Dendritic cell treated with granulocyte-macrophage colony-stimulating factor and Interleukin-4, amounts not matched to agents 40 ng/mL and 50 ng/mL, for 4 days (primary cell): ENCODE results near the gene COA8.
"Not testable (repeated sequence)": the region's sequence is repeated elsewhere in the genome, so short reads cannot be mapped to it uniquely, and the experiment has no call there.

ENCODE experiments used
- H3K27ac Mint-ChIP-seq: one replicate; pipeline ENCODE4 v1.8.0; 2022; ENCODE audit warnings: mild to moderate bottlenecking, mixed read lengths
- H3K27me3 Mint-ChIP-seq: one replicate; pipeline ENCODE4 v1.8.0; 2022; ENCODE audit warnings: mild to moderate bottlenecking, mixed read lengths
- H3K36me3 Mint-ChIP-seq: one replicate; pipeline ENCODE4 v1.8.0; 2022; ENCODE audit warnings: low read depth, mixed read lengths
- H3K4me1 Mint-ChIP-seq: one replicate; pipeline ENCODE4 v1.8.0; 2022; ENCODE audit warnings: low read depth, mixed read lengths
- H3K4me3 Mint-ChIP-seq: one replicate; pipeline ENCODE4 v1.8.0; 2022; ENCODE audit warnings: mild to moderate bottlenecking, moderate library complexity, mixed read lengths
- H3K9me3 Mint-ChIP-seq: one replicate; pipeline ENCODE4 v1.8.0; 2022; ENCODE audit warnings: mixed read lengths
- intact Hi-C: fragments of 100-400 bp; cut with micrococcal nuclease; formaldehyde crosslinking; loops from one replicate; pipeline ENCODE4 v1.15.0; 2022

The COA8 gene

DNA sequence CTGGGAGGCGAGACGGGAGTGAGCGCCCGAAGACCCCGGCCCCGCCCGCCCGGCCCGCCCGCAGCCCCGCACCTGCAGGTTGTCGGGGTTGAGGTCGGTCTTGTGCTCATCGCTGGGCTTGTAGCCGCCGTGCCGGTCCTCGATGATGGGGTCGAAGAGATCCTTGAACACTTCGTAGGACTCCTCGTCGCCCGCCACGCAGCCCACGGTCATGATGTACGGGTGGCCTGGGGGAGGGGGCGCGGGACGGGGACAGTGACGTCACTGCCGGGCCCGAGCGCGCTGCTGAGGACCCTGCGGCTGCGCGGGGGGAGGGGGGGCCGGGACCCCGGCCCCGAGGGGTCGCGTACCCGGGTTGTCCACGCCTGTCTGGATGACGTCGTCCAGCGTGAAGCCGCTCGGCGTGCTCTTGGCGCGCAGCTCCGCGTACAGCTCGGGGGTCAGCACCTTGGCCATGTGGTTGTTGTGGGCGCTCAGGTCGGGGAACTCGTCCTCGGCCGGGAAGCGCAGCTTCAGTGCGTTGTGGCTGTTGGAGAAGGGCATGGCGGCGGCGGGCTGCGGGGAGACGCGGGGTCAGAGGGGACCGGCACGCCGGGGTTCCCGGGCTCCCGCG, 40.7 kb upstream of the COA8 start:
- intact Hi-C loops, result loop anchor here (1.0 kb wide), 1 partner anchor 7 kb away; the partner anchor contains the start of gene TRMT61A
- H3K4me1 Mint-ChIP-seq, result peaks cover 59% of the 10 kb centered on the region
- peaks cover 24% of the 10 kb centered on the region for H3K36me3 Mint-ChIP-seq
- H3K27ac Mint-ChIP-seq, result no peak overlapping the region
- no peaks in the 10 kb centered on the region for H3K9me3 Mint-ChIP-seq
- H3K27me3 Mint-ChIP-seq, result peaks cover 25% of the 10 kb centered on the region
- peak overlapping the region; percentile 69 for H3K4me3 Mint-ChIP-seq

DNA sequence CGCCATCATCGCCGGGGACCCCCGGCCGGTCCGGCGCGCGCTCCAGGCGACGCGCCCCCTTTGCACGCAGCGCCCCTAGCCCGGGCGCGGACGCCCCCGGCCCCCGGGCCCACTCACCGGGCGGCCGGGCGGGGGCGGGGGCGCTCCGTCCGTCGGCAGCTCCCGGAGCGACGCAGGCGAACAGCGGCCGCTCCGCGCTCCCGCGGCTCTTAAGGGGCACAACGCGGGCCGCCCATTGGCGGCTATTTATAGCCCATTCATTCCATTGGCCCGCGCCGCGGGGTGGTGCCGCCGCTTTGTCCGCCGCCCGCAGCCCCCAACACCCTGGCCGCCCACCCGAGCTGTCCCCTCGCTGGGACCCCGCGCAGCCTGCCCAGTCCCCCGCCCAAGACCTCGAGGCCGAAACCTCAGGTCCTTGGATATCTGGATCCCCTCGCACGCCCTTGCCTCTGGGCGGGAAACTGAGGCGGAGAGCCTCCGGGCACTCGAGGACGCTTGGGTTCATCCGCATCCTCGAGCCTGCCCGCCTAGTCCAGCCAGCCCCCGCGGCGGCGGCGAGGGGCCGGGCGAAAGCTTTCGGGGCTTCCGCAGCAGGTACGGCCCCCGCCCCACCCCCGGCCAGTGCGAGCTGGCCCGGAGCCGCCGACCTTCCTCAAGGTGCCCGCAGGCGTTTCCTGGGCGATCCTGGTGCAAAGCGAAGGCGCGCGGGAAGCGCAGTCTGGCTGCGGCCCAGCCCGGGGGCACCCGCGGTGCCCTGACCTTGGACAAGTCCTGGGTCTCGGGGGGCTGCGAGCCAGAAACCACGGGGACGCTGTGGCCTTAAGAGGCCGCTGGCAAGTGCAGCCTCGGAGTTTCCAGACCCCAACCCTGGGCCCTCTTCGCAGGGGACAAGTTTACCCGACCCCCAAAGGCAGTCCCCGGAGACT, 39.8 kb upstream of the COA8 start, which contains the start of gene CKB:
CKB (minus strand) TSS at position 182 of the 926 bp plus-strand sequence. CDS start 337 bp downstream, outside the sequence.
- H3K4me1 Mint-ChIP-seq, result peaks cover 68% of the 10 kb centered on the region
- H3K36me3 Mint-ChIP-seq, result peaks cover 24% of the 10 kb centered on the region
- H3K4me3 Mint-ChIP-seq, result peak within 1 kb of the TSS; percentile 69
- intact Hi-C loops, result no loop called here
- H3K27ac Mint-ChIP-seq, result no peak within 1 kb of the TSS
- H3K27me3 Mint-ChIP-seq, result peaks cover 25% of the 10 kb centered on the region
- no peaks in the 10 kb centered on the region for H3K9me3 Mint-ChIP-seq

DNA sequence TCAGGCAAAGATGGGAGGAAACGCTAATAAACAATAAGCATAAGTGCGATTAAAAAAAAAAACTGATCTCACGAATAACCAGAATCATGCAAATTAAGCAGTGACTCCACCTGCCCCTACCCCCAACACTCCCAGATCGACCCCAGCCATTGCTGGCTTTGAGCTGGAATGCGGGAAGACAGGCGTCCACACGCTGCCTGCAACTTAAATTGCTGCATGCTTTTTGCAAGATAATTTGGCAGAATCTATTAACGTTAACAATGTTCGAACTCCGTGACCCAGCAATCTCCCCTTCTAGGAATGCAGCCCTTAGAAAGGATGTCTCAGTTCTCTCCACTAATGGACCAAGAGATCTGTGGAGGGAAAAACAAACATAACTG, 39.2 kb upstream of the COA8 start:
- peaks cover 24% of the 10 kb centered on the region for H3K36me3 Mint-ChIP-seq
- intact Hi-C loops, result no loop called here
- peaks cover 25% of the 10 kb centered on the region for H3K27me3 Mint-ChIP-seq
- peak overlapping the region; percentile 54 for H3K4me3 Mint-ChIP-seq
- no peaks in the 10 kb centered on the region for H3K9me3 Mint-ChIP-seq
- peaks cover 72% of the 10 kb centered on the region for H3K4me1 Mint-ChIP-seq
- no peak overlapping the region for H3K27ac Mint-ChIP-seq

- H3K4me3 Mint-ChIP-seq, result no peak overlapping the region
- peaks cover 65% of the 10 kb centered on the region for H3K4me1 Mint-ChIP-seq
- no peak overlapping the region for H3K27ac Mint-ChIP-seq
- H3K9me3 Mint-ChIP-seq, result no peaks in the 10 kb centered on the region
- peaks cover 18% of the 10 kb centered on the region for H3K36me3 Mint-ChIP-seq
- intact Hi-C loops, result no loop called here
- peaks cover 25% of the 10 kb centered on the region for H3K27me3 Mint-ChIP-seq
These were observed 38.5 kb upstream of the COA8 start for GRCh38 chr14:103524002-103524935.

GRCh38 chr14:103525430-103526246, 37.1 kb upstream of the COA8 start:
- Mint-ChIP-seq H3K4me1 (peaks cover 67% of the 10 kb centered on the region), H3K36me3 (peaks cover 18% of the 10 kb centered on the region), H3K27me3 (peaks cover 25% of the 10 kb centered on the region), H3K4me3 (peak overlapping the region; percentile 37), H3K27ac (peak overlapping the region; percentile 16)
- H3K9me3 Mint-ChIP-seq, result not testable (repeated sequence)
- intact Hi-C loops, result loop anchor here (5.0 kb wide), 1 partner anchor 37 kb away; the partner anchor contains the start of genes BAG5 and COA8

- H3K27ac Mint-ChIP-seq, result peak overlapping the region; percentile 85
- H3K27me3 Mint-ChIP-seq, result peaks cover 25% of the 10 kb centered on the region
- peaks cover 74% of the 10 kb centered on the region for H3K4me1 Mint-ChIP-seq
- intact Hi-C loops, result loop anchor here (5.0 kb wide), 1 partner anchor 36 kb away; the partner anchor contains the start of genes BAG5 and COA8
- H3K4me3 Mint-ChIP-seq, result peak overlapping the region; percentile 51
- H3K36me3 Mint-ChIP-seq, result peaks cover 25% of the 10 kb centered on the region
- H3K9me3 Mint-ChIP-seq, result no peaks in the 10 kb centered on the region
These were observed 36.4 kb upstream of the COA8 start for GRCh38 chr14:103526247-103526913.

DNA sequence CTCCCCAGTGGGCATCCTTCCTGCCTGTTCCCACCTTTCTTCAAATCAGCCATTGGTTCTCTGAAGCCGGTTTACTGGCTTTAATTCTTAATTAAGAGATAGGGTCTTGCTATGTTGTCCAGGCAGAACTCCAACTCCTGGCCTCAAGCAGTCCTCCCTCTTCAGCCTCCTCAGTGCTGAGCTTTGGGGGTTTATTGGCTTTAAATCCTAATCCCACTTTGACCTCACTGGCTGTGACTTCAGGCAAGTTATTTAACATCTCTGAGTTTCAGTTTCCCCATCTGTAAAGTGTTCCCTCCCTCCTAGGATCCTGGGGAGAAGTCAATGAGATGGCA, 35.9 kb upstream of the COA8 start:
- intact Hi-C loops, result loop anchor here (5.0 kb wide), 1 partner anchor 35 kb away; the partner anchor contains the start of genes BAG5 and COA8

DNA sequence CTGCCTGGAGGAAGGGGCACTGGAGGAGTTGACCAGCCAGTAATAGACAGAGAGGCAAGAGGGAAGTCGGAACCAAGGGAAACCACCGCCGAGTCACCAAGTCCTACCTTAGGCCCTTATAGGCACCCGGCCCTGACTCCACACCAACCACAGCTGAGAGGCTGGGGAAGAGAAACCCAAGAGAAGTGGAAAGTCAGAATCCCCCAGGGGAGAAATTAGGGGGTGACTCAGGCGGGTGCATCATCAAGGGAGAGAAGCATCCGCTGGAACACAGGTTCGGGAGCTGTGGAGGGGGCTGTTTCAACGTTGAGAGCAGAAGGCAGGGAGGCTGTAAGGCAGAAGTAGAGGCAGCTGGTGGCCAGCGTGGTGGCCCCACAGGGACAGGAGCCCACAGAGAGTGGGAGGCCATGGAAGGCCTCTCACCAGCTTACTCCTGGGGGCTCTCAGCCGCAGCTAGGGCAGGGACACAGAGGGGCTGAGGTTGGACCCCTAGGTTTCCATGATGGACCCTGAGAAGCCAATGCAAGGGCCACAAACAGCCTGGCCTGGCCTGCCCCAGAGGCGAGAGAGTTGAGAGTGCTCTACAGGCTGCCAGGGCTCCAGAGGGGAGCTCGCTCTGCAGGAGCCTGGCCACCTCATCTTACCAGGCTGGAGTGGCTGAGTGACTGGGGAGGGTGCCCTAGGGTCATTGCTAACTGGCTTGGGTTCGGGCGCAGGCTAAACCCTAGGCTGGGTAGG, 35.2 kb upstream of the COA8 start:
- H3K27me3 Mint-ChIP-seq, result peaks cover 23% of the 10 kb centered on the region
- peak overlapping the region; percentile 97 for H3K4me3 Mint-ChIP-seq
- no peaks in the 10 kb centered on the region for H3K9me3 Mint-ChIP-seq
- H3K27ac Mint-ChIP-seq, result peak overlapping the region; percentile 85
- peaks cover 86% of the 10 kb centered on the region for H3K4me1 Mint-ChIP-seq
- intact Hi-C loops, result loop anchor here (5.0 kb wide), 1 partner anchor 35 kb away; the partner anchor contains the start of genes BAG5 and COA8
- peaks cover 37% of the 10 kb centered on the region for H3K36me3 Mint-ChIP-seq

More for the DNA sequence above, 35.9 kb upstream of the COA8 start:
- Mint-ChIP-seq H3K4me3 (peak overlapping the region; percentile 97), H3K27ac (peak overlapping the region; percentile 85), H3K36me3 (peaks cover 30% of the 10 kb centered on the region), H3K9me3 (no peaks in the 10 kb centered on the region), H3K27me3 (peaks cover 25% of the 10 kb centered on the region), H3K4me1 (peaks cover 79% of the 10 kb centered on the region)

GRCh38 chr14:103528146-103528586, 34.6 kb upstream of the COA8 start:
- Mint-ChIP-seq H3K27ac (peak overlapping the region; percentile 85), H3K4me1 (peaks cover 91% of the 10 kb centered on the region), H3K9me3 (no peaks in the 10 kb centered on the region), H3K4me3 (peak overlapping the region; percentile 97), H3K36me3 (peaks cover 42% of the 10 kb centered on the region), H3K27me3 (peaks cover 18% of the 10 kb centered on the region)
- intact Hi-C loops, result loop anchor here (5.0 kb wide), 1 partner anchor 34 kb away; the partner anchor contains the start of genes BAG5 and COA8

- H3K4me3 Mint-ChIP-seq, result peak within 1 kb of the TSS; percentile 97
- no peaks in the 10 kb centered on the region for H3K9me3 Mint-ChIP-seq
- H3K36me3 Mint-ChIP-seq, result peaks cover 43% of the 10 kb centered on the region
- peak within 1 kb of the TSS; percentile 85 for H3K27ac Mint-ChIP-seq
- H3K4me1 Mint-ChIP-seq, result peaks cover 91% of the 10 kb centered on the region
- peaks cover 12% of the 10 kb centered on the region for H3K27me3 Mint-ChIP-seq
- intact Hi-C loops, result loop anchor here (1.0 to 5.0 kb wide), 2 partner anchors 7 to 34 kb away; partner anchors contain the start of genes BAG5 and COA8
These were observed 34.0 kb upstream of the COA8 start, which contains the start of gene TRMT61A for GRCh38 chr14:103528587-103529382. Gene TRMT61A (plus strand): TSS chr14:103529196. CDS start chr14:103529979, 783 bp downstream.
